Spleen (tissue), 11 donors: ENCODE results near the gene TSPAN15. TPM values are rescaled to one million over a fixed set of nuclear protein-coding genes. Genes with fewer than 3 reads are reported as not detected.

Experiments used
- DNase-seq: peaks from one replicate; pipeline ENCODE4 v3.0.0-alpha.2; 2020
- H3K27ac ChIP-seq, 8 donors: fragments of 200-600 bp; sonication (generic) in 7 of 8; 1 replicate in 4 of 8; 2 replicates in 4 of 8; pipeline versions ENCODE4 v1.5.0 to v1.8.0; 2016 to 2021; ENCODE audit warnings: inconsistent platforms in 4 of 8, mild to moderate bottlenecking in 4 of 8, moderate library complexity in 1 of 8
- H3K27me3 ChIP-seq, 7 donors: fragments of 200-600 bp; sonication (generic) in 6 of 7; replicated peaks in 1 of 7; 1 replicate in 4 of 7; 2 replicates in 3 of 7; pipeline versions ENCODE4 v1.5.0 to v1.8.0; 2016 to 2021; ENCODE audit warnings: inconsistent platforms in 3 of 7, mild to moderate bottlenecking in 1 of 7
- H3K36me3 ChIP-seq, 6 donors: fragments of 200-600 bp; sonication (generic) in 5 of 6; 1 replicate in 4 of 6; 2 replicates in 2 of 6; pipeline versions ENCODE4 v1.5.0 to v1.8.0; 2016 to 2021; ENCODE audit warnings: inconsistent platforms in 2 of 6
- H3K4me1 ChIP-seq, 6 donors: fragments of 200-600 bp; sonication (generic) in 5 of 6; 1 replicate in 3 of 6; 2 replicates in 3 of 6; pipeline versions ENCODE4 v1.5.0 to v1.8.0; 2016 to 2021; ENCODE audit warnings: inconsistent platforms in 3 of 6
- H3K4me3 ChIP-seq, 8 donors: fragments of 200-600 bp; sonication (generic) in 7 of 8; 1 replicate in 4 of 8; 2 replicates in 4 of 8; pipeline versions ENCODE4 v1.5.0 to v1.8.0; 2016 to 2021; ENCODE audit warnings: inconsistent platforms in 4 of 8, mild to moderate bottlenecking in 4 of 8, moderate library complexity in 2 of 8
- H3K9me3 ChIP-seq, 8 donors: fragments of 200-600 bp; sonication (generic) in 7 of 8; 1 replicate in 4 of 8; 2 replicates in 4 of 8; pipeline versions ENCODE4 v1.5.0 to v1.8.0; 2016 to 2021; ENCODE audit warnings: inconsistent platforms in 4 of 8
- CTCF ChIP-seq, 11 experiments: fragments of 200-600 bp in 7 of 11; fragments of 450-650 bp in 4 of 11; sonication (generic) in 4 of 11; IDR thresholded peaks in 8 of 11; conservative IDR thresholded peaks in 3 of 11; 1 replicate in 7 of 11; 2 replicates in 4 of 11; pipeline versions ENCODE4 v1.4.0 to v1.8.0; 2016 to 2021; ENCODE audit warnings: antibody characterized with exemption in 11 of 11, inconsistent platforms in 4 of 11, mild to moderate bottlenecking in 1 of 11
- POLR2A ChIP-seq, 3 donors: fragments of 450-650 bp; IDR thresholded peaks; one replicate each; pipeline ENCODE4 v1.5.1; 2017; ENCODE audit warnings: antibody characterized with exemption in 3 of 3, mild to moderate bottlenecking in 1 of 3
- POLR2AphosphoS5 ChIP-seq, 3 donors: sonication (generic); formaldehyde crosslinking; IDR thresholded peaks; one replicate each; pipeline ENCODE4 v1.5.1; 2017; ENCODE audit warnings: antibody characterized with exemption in 3 of 3
- WGBS, 5 donors: extraction: QIAGEN DNeasy Blood & Tissue Kit in 3 of 5; methylation state at CpG; one replicate each; pipeline versions ENCODE4 v1.1.5 to v1.1.7; 2013 to 2018; 5-methylcytosine and 5-hydroxymethylcytosine counted together
- intact Hi-C: fragments of 100-400 bp; cut with DNase I; formaldehyde crosslinking; loops from one replicate; pipeline ENCODE4 v1.15.0; 2023; ENCODE audit warnings: low total_unique reads
- polyA plus RNA-seq, 3 donors: library from polyadenylated mRNA; stranded (reverse); fragments of 200-250 nt; gene quantifications; one replicate each; pipeline ENCODE4 v1.2.1, GENCODE V29; 2013
- total RNA-seq, 7 donors: library from RNA; depleted of rRNA in 3 of 7; stranded (reverse); fragments of >200 nt in 3 of 7; fragmentation: NEBNext Ultra II Directional in 4 of 7; extraction: Animal tissue kit (Norgen Biotek cat#: 25700) in 4 of 7; gene quantifications; one replicate each; pipeline versions ENCODE4 v1.1.0 to v1.2.1, GENCODE V29; 2016 to 2021
- donor health status: healthy with polysubstance abuse.
- donor health status: DM: no; HTN: no; CAD: no; lungs with moderate emphysema.
- donor health status: DM: no; HTN: no; CAD: no.
- donor health status: Bipolar disorder and iron deficiency.
- donor health status: healthy.
- donor health status: DM: no; HTN: no; CAD: no.
- donor health status: DM: yes; HTN: yes; CAD: no.

Gene TSPAN15
- total and polyA plus RNA-seq, 10 donors = 13.5 to 68.4 (median 41.3) TPM

GRCh38 chr10:69470463-69471384 is 19.5 kb downstream of the TSPAN15 start:
- no peak for TF ChIP-seq CTCF (IDR thresholded peaks at IDR 0.05 in 8 of 11, conservative IDR thresholded peaks at IDR 0.05 in 3 of 11)
- TF ChIP-seq POLR2A (IDR thresholded peaks at IDR 0.05) = no peak
- no peak for TF ChIP-seq POLR2AphosphoS5 (IDR thresholded peaks at IDR 0.05)
- Histone ChIP-seq H3K4me3 (no peak overlapping the region), H3K27ac (peak overlapping the region in 2 of 8 donors; percentile 6 to 80), H3K4me1 (peaks cover 22 to 90% (median 68%) of the 10 kb centered on the region in 6 donors), H3K36me3 (no peaks in the 10 kb centered on the region), H3K27me3 (no peaks in the 10 kb centered on the region), H3K9me3 (no peaks in the 10 kb centered on the region)
- no peak for DNase-seq
- WGBS, 5 donors = 65 to 76% (median 71%) methylated on average over 8 of the region's 8 CpGs
- intact Hi-C loops = no loop called here

GRCh38 chr10:69472142-69472541 is 20.9 kb downstream of the TSPAN15 start:
- no peak overlapping the region for H3K4me3 ChIP-seq
- WGBS, 5 donors = 63 to 83% (median 80%) methylated on average over 4 of the region's 4 CpGs
- H3K4me1 ChIP-seq = peaks cover 13 to 80% (median 54%) of the 10 kb centered on the region in 6 donors
- H3K36me3 ChIP-seq = no peaks in the 10 kb centered on the region
- no peak for DNase-seq
- TF ChIP-seq POLR2AphosphoS5 (IDR thresholded peaks at IDR 0.05) = no peak
- no peak for TF ChIP-seq POLR2A (IDR thresholded peaks at IDR 0.05)
- TF ChIP-seq CTCF (IDR thresholded peaks at IDR 0.05 in 8 of 11, conservative IDR thresholded peaks at IDR 0.05 in 3 of 11) = no peak
- H3K27ac ChIP-seq = peak overlapping the region in 6 of 8 donors; percentile 26 to 80 (median 72)
- no peaks in the 10 kb centered on the region for H3K27me3 ChIP-seq
- no peaks in the 10 kb centered on the region for H3K9me3 ChIP-seq
- intact Hi-C loops = no loop called here

GRCh38 chr10:69472544-69472943 is 21.3 kb downstream of the TSPAN15 start:
- no peak for TF ChIP-seq CTCF (IDR thresholded peaks at IDR 0.05 in 8 of 11, conservative IDR thresholded peaks at IDR 0.05 in 3 of 11)
- TF ChIP-seq POLR2AphosphoS5 (IDR thresholded peaks at IDR 0.05) = no peak
- TF ChIP-seq POLR2A (IDR thresholded peaks at IDR 0.05) = no peak
- Histone ChIP-seq H3K9me3 (no peaks in the 10 kb centered on the region), H3K4me1 (peaks cover 13 to 80% (median 51%) of the 10 kb centered on the region in 6 donors), H3K36me3 (no peaks in the 10 kb centered on the region), H3K27ac (peak overlapping the region; percentile 23 to 80 (median 62)), H3K27me3 (no peaks in the 10 kb centered on the region), H3K4me3 (no peak overlapping the region)
- 28 to 54% (median 44%) methylated on average over 4 of the region's 4 CpGs for WGBS, 5 donors
- intact Hi-C loops = no loop called here
- no peak for DNase-seq

- DNase-seq = no peak
- Histone ChIP-seq H3K36me3 (no peaks in the 10 kb centered on the region), H3K4me3 (no peak overlapping the region), H3K4me1 (peaks cover 10 to 80% (median 48%) of the 10 kb centered on the region in 6 donors), H3K9me3 (no peaks in the 10 kb centered on the region), H3K27me3 (no peaks in the 10 kb centered on the region), H3K27ac (peak overlapping the region; percentile 26 to 80 (median 62))
- intact Hi-C loops = no loop called here
- TF ChIP-seq POLR2A (IDR thresholded peaks at IDR 0.05) (no peak), POLR2AphosphoS5 (IDR thresholded peaks at IDR 0.05) (peak; percentile 30 to 54 (median 46)), CTCF (IDR thresholded peaks at IDR 0.05 in 8 of 11, conservative IDR thresholded peaks at IDR 0.05 in 3 of 11) (no peak)
- 45 to 71% (median 65%) methylated on average over 10 of the region's 10 CpGs for WGBS, 5 donors
Measured at GRCh38 chr10:69473304-69473990, 22.2 kb downstream of the TSPAN15 start.
